Mesendoderm (in vitro differentiated cells): ENCODE data around the gene RWDD4.

ENCODE experiments used
- DNase-seq: peaks from one replicate; pipeline ENCODE4 v3.0.0; 2013
- H2AK5ac ChIP-seq: 2 replicates; pipeline ENCODE4 v1.6.1; 2013; ENCODE audit warnings: low read length, inconsistent platforms
- H2BK120ac ChIP-seq: 2 replicates; pipeline ENCODE4 v1.6.1; 2013; ENCODE audit warnings: low read depth, mild to moderate bottlenecking, low read length, moderate library complexity, mixed read lengths
- H2BK15ac ChIP-seq: replicated peaks from 2 replicates; pipeline ENCODE4 v1.6.1; 2013; ENCODE audit warnings: low read depth, mild to moderate bottlenecking, moderate library complexity
- H2BK5ac ChIP-seq: 2 replicates; pipeline ENCODE4 v1.6.1; 2013; ENCODE audit warnings: low read length, inconsistent platforms
- H3K18ac ChIP-seq: 2 replicates; pipeline ENCODE4 v1.6.1; 2013; ENCODE audit warnings: mild to moderate bottlenecking, low read length, mixed read lengths
- H3K23ac ChIP-seq: one replicate; pipeline ENCODE4 v1.6.1; 2013; ENCODE audit warnings: low read length
- H3K27ac ChIP-seq: 2 replicates; pipeline ENCODE4 v1.5.1; 2013; ENCODE audit warnings: low read depth, mild to moderate bottlenecking, inconsistent platforms, low read length, moderate library complexity
- H3K27me3 ChIP-seq: 2 replicates; pipeline ENCODE4 v1.6.1; 2013; ENCODE audit warnings: low read length, control low read depth, mild to moderate bottlenecking, inconsistent platforms; ENCODE audit not compliant: insufficient read depth, poor library complexity
- H3K36me3 ChIP-seq: 2 replicates; pipeline ENCODE4 v1.6.1; 2013; ENCODE audit warnings: low read length, inconsistent platforms; ENCODE audit not compliant: control insufficient read depth, insufficient read depth
- H3K4ac ChIP-seq: one replicate; pipeline ENCODE4 v1.6.1; 2013; ENCODE audit warnings: low read depth, mild to moderate bottlenecking, low read length, moderate library complexity
- H3K4me1 ChIP-seq: 2 replicates; pipeline ENCODE4 v1.6.1; 2013; ENCODE audit warnings: low read depth, low read length, inconsistent platforms; ENCODE audit not compliant: control insufficient read depth
- H3K4me2 ChIP-seq: 2 replicates; pipeline ENCODE4 v1.6.1; 2013; ENCODE audit warnings: low read length
- H3K4me3 ChIP-seq: 2 replicates; pipeline ENCODE4 v1.5.1; 2013; ENCODE audit warnings: mild to moderate bottlenecking, low read length
- H3K56ac ChIP-seq: one replicate; pipeline ENCODE4 v1.6.1; 2013; ENCODE audit warnings: low read length
- H3K79me1 ChIP-seq: 2 replicates; pipeline ENCODE4 v1.6.1; 2013; ENCODE audit warnings: low read length, inconsistent platforms
- H3K79me2 ChIP-seq: 2 replicates; pipeline ENCODE4 v1.6.1; 2013; ENCODE audit warnings: mild to moderate bottlenecking, low read length; ENCODE audit not compliant: control insufficient read depth, insufficient read depth
- H3K9ac ChIP-seq: 2 replicates; pipeline ENCODE4 v1.6.1; 2013; ENCODE audit warnings: low read length, inconsistent platforms
- H4K5ac ChIP-seq: one replicate; pipeline ENCODE4 v1.6.1; 2013; ENCODE audit warnings: low read length
- H4K8ac ChIP-seq: one replicate; pipeline ENCODE4 v1.6.1; 2013; ENCODE audit warnings: low read depth, mild to moderate bottlenecking, control low read depth, low read length, moderate library complexity
- WGBS: extraction: QIAGEN DNeasy Blood & Tissue Kit; methylation state at CpG from one replicate; pipeline ENCODE4 v1.1.7; 2013; ENCODE audit warnings: low lambda C conversion rate, missing lambda C conversion rate; ENCODE audit not compliant: insufficient coverage; ENCODE audit errors: extremely low coverage; 5-methylcytosine and 5-hydroxymethylcytosine counted together

RWDD4 gene

GRCh38 chr4:183645326-183645725 lies 13.7 kb downstream of the RWDD4 start:
- no peak overlapping the region for H3K56ac ChIP-seq
- H3K4ac ChIP-seq, result no peak overlapping the region
- H3K23ac ChIP-seq, result no peak overlapping the region
- no peak overlapping the region for H4K8ac ChIP-seq
- H3K27me3 ChIP-seq, result no peaks in the 10 kb centered on the region
- H2BK120ac ChIP-seq, result no peak overlapping the region
- H2BK5ac ChIP-seq, result no peak overlapping the region
- H2BK15ac ChIP-seq, result no peak overlapping the region
- no peak overlapping the region for H2AK5ac ChIP-seq
- no peak overlapping the region for H4K5ac ChIP-seq
- no peaks in the 10 kb centered on the region for H3K79me1 ChIP-seq
- no CpG with 5 or more reads among the region's 7 CpGs for WGBS
- no peak overlapping the region for H3K9ac ChIP-seq
- DNase-seq, result no peak
- H3K27ac ChIP-seq, result no peak overlapping the region
- no peak overlapping the region for H3K4me2 ChIP-seq
- H3K4me1 ChIP-seq, result no peaks in the 10 kb centered on the region
- H3K18ac ChIP-seq, result no peak overlapping the region
- no peak overlapping the region for H3K4me3 ChIP-seq
- peaks cover 1% of the 10 kb centered on the region for H3K36me3 ChIP-seq
- no peaks in the 10 kb centered on the region for H3K79me2 ChIP-seq

GRCh38 chr4:183639291-183639690 lies 19.7 kb downstream of the RWDD4 start:
- Histone ChIP-seq H2BK5ac (no peak overlapping the region), H2AK5ac (no peak overlapping the region), H3K18ac (no peak overlapping the region), H3K4me1 (no peaks in the 10 kb centered on the region), H3K4ac (no peak overlapping the region), H2BK15ac (no peak overlapping the region), H3K9ac (no peak overlapping the region), H3K4me2 (no peak overlapping the region), H4K5ac (no peak overlapping the region), H3K4me3 (no peak overlapping the region), H3K36me3 (peaks cover 1% of the 10 kb centered on the region), H3K27me3 (no peaks in the 10 kb centered on the region), H3K27ac (no peak overlapping the region), H3K79me1 (no peaks in the 10 kb centered on the region), H2BK120ac (no peak overlapping the region), H3K56ac (no peak overlapping the region), H3K79me2 (no peaks in the 10 kb centered on the region), H3K23ac (no peak overlapping the region), H4K8ac (no peak overlapping the region)
- no CpG with 5 or more reads among the region's 3 CpGs for WGBS
- DNase-seq, result no peak

GRCh38 chr4:183638436-183638835 lies 20.5 kb downstream of the RWDD4 start:
- Histone ChIP-seq H3K4me3 (no peak overlapping the region), H2BK15ac (no peak overlapping the region), H3K27ac (no peak overlapping the region), H3K79me1 (no peaks in the 10 kb centered on the region), H3K79me2 (no peaks in the 10 kb centered on the region), H2BK5ac (no peak overlapping the region), H3K9ac (no peak overlapping the region), H4K8ac (no peak overlapping the region), H3K18ac (no peak overlapping the region), H2AK5ac (no peak overlapping the region), H3K56ac (no peak overlapping the region), H3K4me2 (no peak overlapping the region), H4K5ac (no peak overlapping the region), H3K36me3 (no peaks in the 10 kb centered on the region), H3K27me3 (no peaks in the 10 kb centered on the region), H3K23ac (no peak overlapping the region), H3K4ac (no peak overlapping the region), H3K4me1 (no peaks in the 10 kb centered on the region), H2BK120ac (no peak overlapping the region)
- no CpG with 5 or more reads among the region's 5 CpGs for WGBS
- no peak for DNase-seq

- Histone ChIP-seq H3K79me2 (no peaks in the 10 kb centered on the region), H3K4me3 (no peak overlapping the region), H3K79me1 (no peaks in the 10 kb centered on the region), H3K56ac (no peak overlapping the region), H3K4me1 (no peaks in the 10 kb centered on the region), H4K5ac (no peak overlapping the region), H4K8ac (no peak overlapping the region), H3K36me3 (no peaks in the 10 kb centered on the region), H3K23ac (no peak overlapping the region), H3K4ac (no peak overlapping the region), H2BK5ac (no peak overlapping the region), H3K27me3 (no peaks in the 10 kb centered on the region), H3K27ac (no peak overlapping the region), H3K9ac (no peak overlapping the region), H2BK120ac (no peak overlapping the region), H2AK5ac (no peak overlapping the region), H2BK15ac (no peak overlapping the region), H3K18ac (no peak overlapping the region), H3K4me2 (no peak overlapping the region)
- WGBS, result no CpG with 5 or more reads among the region's 3 CpGs
- DNase-seq, result no peak
Measured at GRCh38 chr4:183637461-183637860, 21.5 kb downstream of the RWDD4 start.

GRCh38 chr4:183636923-183637322 lies 22.1 kb downstream of the RWDD4 start:
- no peak overlapping the region for H3K4me2 ChIP-seq
- no CpG with 5 or more reads among the region's 5 CpGs for WGBS

GRCh38 chr4:183636503-183636902 lies 22.5 kb downstream of the RWDD4 start:
- H3K27ac ChIP-seq, result no peak overlapping the region
- H2BK5ac ChIP-seq, result no peak overlapping the region
- no CpG with 5 or more reads among the region's 8 CpGs for WGBS
- DNase-seq, result no peak
- H3K4me3 ChIP-seq, result no peak overlapping the region
- H3K18ac ChIP-seq, result no peak overlapping the region
- no peak overlapping the region for H2BK120ac ChIP-seq
- no peaks in the 10 kb centered on the region for H3K4me1 ChIP-seq
- H4K8ac ChIP-seq, result no peak overlapping the region
- H3K36me3 ChIP-seq, result no peaks in the 10 kb centered on the region
- H3K79me1 ChIP-seq, result no peaks in the 10 kb centered on the region
- H3K9ac ChIP-seq, result no peak overlapping the region
- no peak overlapping the region for H4K5ac ChIP-seq
- no peak overlapping the region for H3K23ac ChIP-seq
- no peak overlapping the region for H3K4me2 ChIP-seq
- H3K79me2 ChIP-seq, result no peaks in the 10 kb centered on the region
- no peak overlapping the region for H3K4ac ChIP-seq
- no peak overlapping the region for H2BK15ac ChIP-seq
- no peak overlapping the region for H2AK5ac ChIP-seq
- H3K27me3 ChIP-seq, result no peaks in the 10 kb centered on the region
- no peak overlapping the region for H3K56ac ChIP-seq

More at GRCh38 chr4:183636923-183637322, 22.1 kb downstream of the RWDD4 start:
- no peak overlapping the region for H3K23ac ChIP-seq
- no peak overlapping the region for H3K56ac ChIP-seq
- no peak overlapping the region for H3K4me3 ChIP-seq
- no peak overlapping the region for H4K8ac ChIP-seq
- no peak overlapping the region for H3K9ac ChIP-seq
- H3K4ac ChIP-seq, result no peak overlapping the region
- H3K79me1 ChIP-seq, result no peaks in the 10 kb centered on the region
- no peak overlapping the region for H3K27ac ChIP-seq
- no peak overlapping the region for H4K5ac ChIP-seq
- no peaks in the 10 kb centered on the region for H3K4me1 ChIP-seq
- H3K79me2 ChIP-seq, result no peaks in the 10 kb centered on the region
- H2AK5ac ChIP-seq, result no peak overlapping the region
- no peak overlapping the region for H2BK5ac ChIP-seq
- H2BK15ac ChIP-seq, result no peak overlapping the region
- no peak overlapping the region for H3K18ac ChIP-seq
- no peaks in the 10 kb centered on the region for H3K36me3 ChIP-seq
- no peaks in the 10 kb centered on the region for H3K27me3 ChIP-seq
- DNase-seq, result no peak
- H2BK120ac ChIP-seq, result no peak overlapping the region
